Spleen (tissue), 7 donors: ENCODE results near the gene C10orf71.

ENCODE experiments used
- CTCF ChIP-seq, 11 experiments: fragments of 200-600 bp in 7 of 11; fragments of 450-650 bp in 4 of 11; sonication (generic) in 4 of 11; IDR thresholded peaks in 8 of 11; conservative IDR thresholded peaks in 3 of 11; 1 replicate in 7 of 11; 2 replicates in 4 of 11; pipeline versions ENCODE4 v1.4.0 to v1.8.0; 2016 to 2021; ENCODE audit warnings: antibody characterized with exemption in 11 of 11, inconsistent platforms in 4 of 11, mild to moderate bottlenecking in 1 of 11
- POLR2A ChIP-seq, 3 donors: fragments of 450-650 bp; IDR thresholded peaks; one replicate each; pipeline ENCODE4 v1.5.1; 2017; ENCODE audit warnings: antibody characterized with exemption in 3 of 3, mild to moderate bottlenecking in 1 of 3
- POLR2AphosphoS5 ChIP-seq, 3 donors: sonication (generic); formaldehyde crosslinking; IDR thresholded peaks; one replicate each; pipeline ENCODE4 v1.5.1; 2017; ENCODE audit warnings: antibody characterized with exemption in 3 of 3
- donor health status: DM: no; HTN: no; CAD: no; lungs with moderate emphysema.
- donor health status: DM: no; HTN: no; CAD: no.
- donor health status: DM: no; HTN: no; CAD: no.

- TF ChIP-seq CTCF (IDR thresholded peaks at IDR 0.05 in 8 of 11, conservative IDR thresholded peaks at IDR 0.05 in 3 of 11), result no peak
- TF ChIP-seq POLR2AphosphoS5 (IDR thresholded peaks at IDR 0.05), result no peak
- no peak for TF ChIP-seq POLR2A (IDR thresholded peaks at IDR 0.05)
These were observed 343 bp upstream of the C10orf71 start for GRCh38 chr10:49298671-49298982.
